Sigmoid colon (tissue), 7 donors: ENCODE measurements around the gene MRC2. TPM values are rescaled to one million over a fixed set of nuclear protein-coding genes. Genes with fewer than 3 reads are reported as not detected.
"Not testable (repeated sequence)": the region's sequence is repeated elsewhere in the genome, so short reads cannot be mapped to it uniquely, and the experiment has no call there.

Experiments
- DNase-seq: peaks from one replicate; pipeline ENCODE4 v3.0.0-alpha.2; 2019
- H3K27ac ChIP-seq, 4 donors: fragments of 200-600 bp; sonication (generic); one replicate each; pipeline ENCODE4 v1.5.1; 2016 to 2019; ENCODE audit warnings: mild to moderate bottlenecking in 1 of 4
- H3K27me3 ChIP-seq, 3 donors: fragments of 200-600 bp; sonication (generic); one replicate each; pipeline ENCODE4 v1.5.1; 2019; ENCODE audit warnings: mild to moderate bottlenecking in 1 of 3
- H3K36me3 ChIP-seq, 4 donors: fragments of 200-600 bp; sonication (generic); one replicate each; pipeline ENCODE4 v1.5.1; 2016 to 2019
- H3K4me1 ChIP-seq, 4 donors: fragments of 200-600 bp; sonication (generic); one replicate each; pipeline ENCODE4 v1.5.1; 2017 to 2019
- H3K4me3 ChIP-seq, 4 donors: fragments of 200-600 bp; sonication (generic); one replicate each; pipeline ENCODE4 v1.5.1; 2017 to 2019; ENCODE audit warnings: mild to moderate bottlenecking in 2 of 4, moderate library complexity in 1 of 4
- H3K9me3 ChIP-seq, 4 donors: fragments of 200-600 bp in 3 of 4; sonication (generic) in 3 of 4; one replicate each; pipeline versions ENCODE4 v1.5.1 to v1.6.1; 2013 to 2019
- EP300 ChIP-seq, 4 donors: sonication (generic); formaldehyde crosslinking; IDR thresholded peaks; one replicate each; pipeline ENCODE4 v1.6.1; 2017; ENCODE audit warnings: antibody characterized with exemption in 4 of 4
- POLR2A ChIP-seq, 2 donors: fragments of 450-650 bp; IDR thresholded peaks; one replicate each; pipeline ENCODE4 v1.6.1; 2016; ENCODE audit warnings: antibody characterized with exemption in 2 of 2, mild to moderate bottlenecking in 2 of 2, moderate library complexity in 2 of 2
- POLR2AphosphoS5 ChIP-seq, 4 donors: sonication (generic); formaldehyde crosslinking; IDR thresholded peaks; one replicate each; pipeline ENCODE4 v1.6.1; 2017; ENCODE audit warnings: antibody characterized with exemption in 4 of 4
- WGBS, 2 donors: extraction: QIAGEN DNeasy Blood & Tissue Kit; methylation state at CpG; one replicate each; pipeline ENCODE4 v1.1.7; 2013; 5-methylcytosine and 5-hydroxymethylcytosine counted together
- intact Hi-C: fragments of 100-400 bp; cut with DNase I; formaldehyde crosslinking; loops from one replicate; pipeline ENCODE4 v1.15.1; 2023
- polyA plus RNA-seq, 3 donors: library from polyadenylated mRNA; stranded (reverse); fragments of 200-250 nt; gene quantifications; one replicate each; pipeline ENCODE4 v1.2.3, GENCODE V29; 2013
- total RNA-seq, 4 donors: library from RNA; depleted of rRNA; stranded (reverse); fragments of >200 nt; gene quantifications; one replicate each; pipeline ENCODE4 v1.1.0, GENCODE V29; 2016
- TF ChIP-seq, protein P1 (sequence below), 4 experiments: fragments of 450-650 bp in 3 of 4; fragments of 200-600 bp in 1 of 4; IDR thresholded peaks; one replicate each; pipeline ENCODE4 v1.5.1; 2016 to 2019; ENCODE audit warnings: antibody characterized with exemption in 4 of 4, mild to moderate bottlenecking in 3 of 4, moderate library complexity in 2 of 4
- donor health status: healthy with polysubstance abuse.
- donor health status: Bipolar disorder and iron deficiency.
- donor health status: healthy.

MRC2 gene
- total and polyA plus RNA-seq, 7 donors, result 2.5 to 94.4 (median 19.6) TPM

DNA sequence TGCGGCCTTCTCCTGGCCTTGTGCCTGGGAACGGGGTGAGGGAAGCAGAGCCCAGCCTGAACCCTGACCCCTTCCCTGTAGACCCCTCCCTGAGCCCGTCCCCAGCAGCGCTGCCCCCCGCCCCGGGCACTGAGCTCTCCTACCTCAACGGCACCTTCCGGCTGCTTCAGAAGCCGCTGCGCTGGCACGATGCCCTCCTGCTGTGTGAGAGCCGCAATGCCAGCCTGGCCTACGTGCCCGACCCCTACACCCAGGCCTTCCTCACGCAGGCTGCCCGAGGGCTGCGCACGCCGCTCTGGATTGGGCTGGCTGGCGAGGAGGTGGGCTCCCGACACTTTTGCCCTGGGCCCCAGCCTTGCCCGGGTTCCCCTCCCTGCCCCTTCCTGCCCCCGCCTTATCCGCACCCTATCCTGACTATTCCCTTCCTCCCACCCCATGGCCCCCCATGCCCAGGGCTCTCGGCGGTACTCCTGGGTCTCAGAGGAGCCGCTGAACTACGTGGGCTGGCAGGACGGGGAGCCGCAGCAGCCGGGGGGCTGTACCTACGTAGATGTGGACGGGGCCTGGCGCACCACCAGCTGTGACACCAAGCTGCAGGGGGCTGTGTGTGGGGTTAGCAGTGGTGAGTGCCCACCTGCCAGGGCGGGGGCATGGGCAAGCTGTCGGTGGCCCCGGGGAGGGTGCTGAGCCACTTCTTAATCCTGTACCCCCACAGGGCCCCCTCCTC is 62.1 kb downstream of the MRC2 start:
- H3K27ac ChIP-seq, result no peak overlapping the region
- 88 to 96% methylated on average over 37 of the region's 37 CpGs for WGBS, 2 donors

DNA sequence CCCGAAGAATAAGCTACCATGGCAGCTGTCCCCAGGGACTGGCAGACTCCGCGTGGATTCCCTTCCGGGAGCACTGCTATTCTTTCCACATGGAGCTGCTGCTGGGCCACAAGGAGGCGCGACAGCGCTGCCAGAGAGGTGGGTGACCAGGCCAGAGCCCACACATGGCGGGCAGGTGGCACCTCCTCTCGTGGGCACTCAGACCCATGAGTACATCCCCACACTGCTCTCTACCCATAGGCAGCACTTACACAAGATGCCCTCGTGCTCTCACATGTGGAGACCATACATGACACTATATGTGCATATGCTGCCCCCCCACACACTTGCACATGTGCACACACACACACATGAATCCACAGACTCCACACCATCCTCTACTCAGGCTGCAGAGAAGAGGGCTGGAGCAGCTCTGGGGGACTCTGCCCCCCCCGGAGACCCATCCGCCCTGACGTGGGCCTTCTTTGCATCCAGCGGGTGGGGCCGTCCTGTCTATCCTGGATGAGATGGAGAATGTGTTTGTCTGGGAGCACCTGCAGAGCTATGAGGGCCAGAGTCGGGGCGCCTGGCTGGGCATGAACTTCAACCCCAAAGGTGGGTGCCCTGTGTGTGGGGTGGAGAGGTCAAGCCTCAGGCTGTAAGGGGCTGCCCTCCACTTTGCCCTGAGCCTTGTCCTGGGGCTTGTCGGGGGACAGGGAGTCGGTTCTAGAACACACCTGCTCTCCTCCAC is 62.9 kb downstream of the MRC2 start:
- WGBS, 2 donors, result 78 to 89% methylated on average over 19 of the region's 19 CpGs
- intact Hi-C loops, result no loop called here
- TF ChIP-seq, protein P1, sequence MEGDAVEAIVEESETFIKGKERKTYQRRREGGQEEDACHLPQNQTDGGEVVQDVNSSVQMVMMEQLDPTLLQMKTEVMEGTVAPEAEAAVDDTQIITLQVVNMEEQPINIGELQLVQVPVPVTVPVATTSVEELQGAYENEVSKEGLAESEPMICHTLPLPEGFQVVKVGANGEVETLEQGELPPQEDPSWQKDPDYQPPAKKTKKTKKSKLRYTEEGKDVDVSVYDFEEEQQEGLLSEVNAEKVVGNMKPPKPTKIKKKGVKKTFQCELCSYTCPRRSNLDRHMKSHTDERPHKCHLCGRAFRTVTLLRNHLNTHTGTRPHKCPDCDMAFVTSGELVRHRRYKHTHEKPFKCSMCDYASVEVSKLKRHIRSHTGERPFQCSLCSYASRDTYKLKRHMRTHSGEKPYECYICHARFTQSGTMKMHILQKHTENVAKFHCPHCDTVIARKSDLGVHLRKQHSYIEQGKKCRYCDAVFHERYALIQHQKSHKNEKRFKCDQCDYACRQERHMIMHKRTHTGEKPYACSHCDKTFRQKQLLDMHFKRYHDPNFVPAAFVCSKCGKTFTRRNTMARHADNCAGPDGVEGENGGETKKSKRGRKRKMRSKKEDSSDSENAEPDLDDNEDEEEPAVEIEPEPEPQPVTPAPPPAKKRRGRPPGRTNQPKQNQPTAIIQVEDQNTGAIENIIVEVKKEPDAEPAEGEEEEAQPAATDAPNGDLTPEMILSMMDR (IDR thresholded peaks at IDR 0.05), result no peak
- no peak for TF ChIP-seq POLR2AphosphoS5 (IDR thresholded peaks at IDR 0.05)
- no peak for TF ChIP-seq EP300 (IDR thresholded peaks at IDR 0.05)
- no peak for TF ChIP-seq POLR2A (IDR thresholded peaks at IDR 0.05)

More for the DNA sequence above, 62.1 kb downstream of the MRC2 start:
- intact Hi-C loops, result no loop called here
- Histone ChIP-seq H3K9me3 (no peaks in the 10 kb centered on the region), H3K4me3 (no peak overlapping the region), H3K4me1 (no peaks in the 10 kb centered on the region), H3K27me3 (no peaks in the 10 kb centered on the region), H3K36me3 (no peaks in the 10 kb centered on the region)
- no peak for DNase-seq
- TF ChIP-seq POLR2A (IDR thresholded peaks at IDR 0.05), result no peak
- no peak for TF ChIP-seq EP300 (IDR thresholded peaks at IDR 0.05)
- TF ChIP-seq, protein P1 (IDR thresholded peaks at IDR 0.05), result no peak
- no peak for TF ChIP-seq POLR2AphosphoS5 (IDR thresholded peaks at IDR 0.05)

DNA sequence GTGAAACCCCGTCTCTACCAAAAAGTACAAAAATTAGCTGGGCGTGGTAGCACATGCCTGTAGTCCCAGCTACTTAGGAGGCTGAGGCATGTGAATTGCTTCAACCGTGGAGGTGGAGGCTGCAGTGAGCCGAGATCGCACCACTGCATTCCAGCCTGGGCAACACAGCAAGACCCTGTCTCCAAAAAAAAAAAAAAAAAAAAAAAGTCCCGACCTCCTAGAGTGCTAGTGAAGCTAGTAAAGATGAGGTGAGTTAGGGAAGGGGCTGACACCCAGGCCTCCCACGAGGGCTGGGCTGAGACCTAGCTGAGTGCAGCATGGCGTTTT is 64.1 kb downstream of the MRC2 start:
- intact Hi-C loops, H3K27me3 ChIP-seq, H3K4me1 ChIP-seq, H3K9me3 ChIP-seq, H3K27ac ChIP-seq, DNase-seq, H3K36me3 ChIP-seq, H3K4me3 ChIP-seq: not testable (repeated sequence)
- 81 to 86% methylated on average over 8 of the region's 8 CpGs for WGBS, 2 donors

More for the DNA sequence above, 62.9 kb downstream of the MRC2 start:
- Histone ChIP-seq H3K4me3 (no peak overlapping the region), H3K9me3 (no peaks in the 10 kb centered on the region), H3K27me3 (no peaks in the 10 kb centered on the region), H3K36me3 (no peaks in the 10 kb centered on the region), H3K4me1 (no peaks in the 10 kb centered on the region), H3K27ac (no peak overlapping the region)
- no peak for DNase-seq

DNA sequence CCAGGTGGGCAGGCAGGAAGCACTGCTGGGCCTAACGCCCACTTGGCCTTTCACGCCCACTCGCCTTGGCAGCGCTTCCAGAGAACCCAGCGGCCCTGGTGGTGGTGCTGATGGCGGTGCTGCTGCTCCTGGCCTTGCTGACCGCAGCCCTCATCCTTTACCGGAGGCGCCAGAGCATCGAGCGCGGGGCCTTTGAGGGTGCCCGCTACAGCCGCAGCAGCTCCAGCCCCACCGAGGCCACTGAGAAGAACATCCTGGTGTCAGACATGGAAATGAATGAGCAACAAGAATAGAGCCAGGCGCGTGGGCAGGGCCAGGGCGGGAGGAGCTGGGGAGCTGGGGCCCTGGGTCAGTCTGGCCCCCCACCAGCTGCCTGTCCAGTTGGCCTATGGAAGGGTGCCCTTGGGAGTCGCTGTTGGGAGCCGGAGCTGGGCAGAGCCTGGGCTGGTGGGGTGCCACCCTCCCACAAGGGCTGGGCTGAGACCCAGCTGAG is 64.7 kb downstream of the MRC2 start:
- no peak overlapping the region for H3K4me3 ChIP-seq
- 91 to 94% methylated on average over 20 of the region's 20 CpGs for WGBS, 2 donors
- H3K36me3 ChIP-seq, result no peaks in the 10 kb centered on the region
- H3K9me3 ChIP-seq, result no peaks in the 10 kb centered on the region
- TF ChIP-seq POLR2AphosphoS5 (IDR thresholded peaks at IDR 0.05) (no peak), POLR2A (IDR thresholded peaks at IDR 0.05) (no peak), EP300 (IDR thresholded peaks at IDR 0.05) (no peak)
- TF ChIP-seq, protein P1 (IDR thresholded peaks at IDR 0.05), result no peak
- H3K27ac ChIP-seq, result no peak overlapping the region
- no peaks in the 10 kb centered on the region for H3K27me3 ChIP-seq
- no peaks in the 10 kb centered on the region for H3K4me1 ChIP-seq
- no peak for DNase-seq
- intact Hi-C loops, result no loop called here

DNA sequence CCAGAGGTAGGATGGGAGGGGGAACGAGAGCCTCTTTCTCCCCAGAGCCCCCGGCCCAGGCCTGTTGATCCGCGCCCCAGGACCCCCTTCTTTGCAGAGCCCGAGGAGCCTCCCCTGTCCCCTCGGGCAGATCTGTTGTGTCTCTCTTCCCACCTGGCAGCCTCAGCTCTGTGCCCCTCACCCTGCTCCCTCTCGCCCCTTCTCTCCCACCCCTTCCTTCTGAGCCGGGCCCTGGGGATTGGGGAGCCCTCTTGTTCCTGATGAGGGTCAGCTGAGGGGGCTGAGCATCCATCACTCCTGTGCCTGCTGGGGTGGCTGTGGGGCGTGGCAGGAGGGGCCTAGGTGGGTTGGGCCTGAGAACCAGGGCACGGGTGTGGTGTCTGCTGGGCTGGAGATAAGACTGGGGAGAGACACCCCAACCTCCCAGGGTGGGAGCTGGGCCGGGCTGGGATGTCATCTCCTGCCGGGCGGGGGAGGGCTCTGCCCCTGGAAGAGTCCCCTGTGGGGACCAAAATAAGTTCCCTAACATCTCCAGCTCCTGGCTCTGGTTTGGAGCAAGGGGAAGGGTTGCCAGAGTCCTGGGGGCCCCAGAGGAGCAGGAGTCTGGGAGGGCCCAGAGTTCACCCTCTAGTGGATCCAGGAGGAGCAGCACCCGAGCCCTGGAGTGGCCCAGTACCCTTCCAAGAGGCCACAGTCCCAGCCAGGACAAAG is 65.4 kb downstream of the MRC2 start:
- Histone ChIP-seq H3K4me3 (no peak overlapping the region), H3K27me3 (no peaks in the 10 kb centered on the region), H3K36me3 (no peaks in the 10 kb centered on the region), H3K9me3 (no peaks in the 10 kb centered on the region), H3K4me1 (no peaks in the 10 kb centered on the region), H3K27ac (no peak overlapping the region)
- DNase-seq, result no peak
- intact Hi-C loops, result no loop called here
- TF ChIP-seq POLR2A (IDR thresholded peaks at IDR 0.05) (no peak), POLR2AphosphoS5 (IDR thresholded peaks at IDR 0.05) (no peak), EP300 (IDR thresholded peaks at IDR 0.05) (no peak)
- TF ChIP-seq, protein P1 (IDR thresholded peaks at IDR 0.05), result no peak
- WGBS, 2 donors, result 69 to 78% methylated on average over 14 of the region's 14 CpGs
